Naive thymus-derived CD4-positive, alpha-beta T cell (primary cell): ENCODE data around the gene AP5Z1. TPM values are rescaled to one million over a fixed set of nuclear protein-coding genes. Genes with fewer than 3 reads are reported as not detected.

ENCODE experiments used
- ATAC-seq: fragments of 150-1000 bp; cut with Tn5 transposase; 2 replicates; pipeline ENCODE4 v1.10.0; 2021; ENCODE audit warnings: mild to moderate bottlenecking, moderate library complexity
- CTCF ChIA-PET: fragments of 350-600 bp; sonication (Branson Sonifier 250); formaldehyde crosslinking; loops from one replicate; lab custom pipeline; 2021; ENCODE audit warnings: antibody characterized with exemption; lab: Charles Lee
- POLR2A ChIA-PET: fragments of 350-600 bp; sonication (Branson Sonifier 250); formaldehyde crosslinking; loops from one replicate; lab custom pipeline; 2021; ENCODE audit warnings: antibody characterized with exemption, inconsistent platforms; lab: Charles Lee
- DNase-seq, 9 donors: peaks; one replicate each; pipeline versions ENCODE4 v3.0.0 to v3.0.0-alpha.2; 2020 to 2022; ENCODE audit warnings: mixed read lengths in 1 of 9
- H3K27ac ChIP-seq: one replicate; pipeline ENCODE4 v1.7.0; 2013; ENCODE audit warnings: mild to moderate bottlenecking, low read depth, low read length, moderate library complexity
- H3K27me3 ChIP-seq, 2 donors: one replicate each; pipeline ENCODE4 v1.7.0; 2013; ENCODE audit warnings: low read length in 2 of 2, mild to moderate bottlenecking in 2 of 2, moderate library complexity in 2 of 2; ENCODE audit not compliant: control insufficient read depth in 2 of 2, insufficient read depth in 2 of 2
- H3K36me3 ChIP-seq, 3 experiments: 1 replicate in 2 of 3; 2 replicates in 1 of 3; pipeline ENCODE4 v1.7.0; 2013; ENCODE audit warnings: low read length in 3 of 3, mild to moderate bottlenecking in 3 of 3, moderate library complexity in 1 of 3; ENCODE audit not compliant: insufficient read depth in 3 of 3, control insufficient read depth in 2 of 3
- H3K4me1 ChIP-seq, 2 donors: one replicate each; pipeline ENCODE4 v1.7.0; 2013; ENCODE audit warnings: low read length in 2 of 2, mild to moderate bottlenecking in 2 of 2, moderate library complexity in 1 of 2; ENCODE audit not compliant: control insufficient read depth in 2 of 2, insufficient read depth in 2 of 2
- H3K4me3 ChIP-seq: 2 replicates; pipeline ENCODE4 v1.7.0; 2013; ENCODE audit warnings: mild to moderate bottlenecking, low read length
- H3K9me3 ChIP-seq, 3 experiments: 1 replicate in 2 of 3; 2 replicates in 1 of 3; pipeline ENCODE4 v1.7.0; 2013; ENCODE audit warnings: low read length in 3 of 3; ENCODE audit not compliant: control insufficient read depth in 2 of 3
- H3K27ac Mint-ChIP-seq, 9 donors: one replicate each; pipeline ENCODE4 v1.8.0; 2020 to 2022; ENCODE audit warnings: mixed read lengths in 9 of 9, mild to moderate bottlenecking in 8 of 9, moderate library complexity in 5 of 9, inconsistent platforms in 2 of 9
- H3K27me3 Mint-ChIP-seq, 5 donors: one replicate each; pipeline ENCODE4 v1.8.0; 2021 to 2022; ENCODE audit warnings: mixed read lengths in 5 of 5, mild to moderate bottlenecking in 1 of 5
- H3K36me3 Mint-ChIP-seq, 5 donors: one replicate each; pipeline ENCODE4 v1.8.0; 2020 to 2022; ENCODE audit warnings: mixed read lengths in 5 of 5, mild to moderate bottlenecking in 3 of 5, inconsistent platforms in 1 of 5
- H3K4me1 Mint-ChIP-seq, 7 donors: one replicate each; pipeline ENCODE4 v1.8.0; 2020 to 2022; ENCODE audit warnings: mixed read lengths in 7 of 7, mild to moderate bottlenecking in 3 of 7, inconsistent platforms in 1 of 7
- H3K4me3 Mint-ChIP-seq, 10 donors: one replicate each; pipeline ENCODE4 v1.8.0; 2020 to 2022; ENCODE audit warnings: mild to moderate bottlenecking in 10 of 10, mixed read lengths in 10 of 10, moderate library complexity in 6 of 10, inconsistent platforms in 2 of 10
- H3K9me3 Mint-ChIP-seq, 11 donors: one replicate each; pipeline ENCODE4 v1.8.0; 2020 to 2022; ENCODE audit warnings: mixed read lengths in 11 of 11, mild to moderate bottlenecking in 4 of 11, inconsistent platforms in 1 of 11, moderate library complexity in 1 of 11
- intact Hi-C, 2 donors: fragments of 100-400 bp; cut with micrococcal nuclease; formaldehyde crosslinking; loops; one replicate each; pipeline ENCODE4 v1.15.1; 2023
- polyA plus RNA-seq, 2 donors: library from polyadenylated mRNA; unstranded; fragments of 300-500 nt; fragmentation: Illumina TruSeq; gene quantifications; one replicate each; pipeline ENCODE4 v1.2.3, GENCODE V29; 2021
- total RNA-seq, 6 experiments: library from RNA in 5 of 6; stranded (reverse) in 5 of 6; gene quantifications; 1 replicate in 5 of 6; 2 replicates in 1 of 6; pipeline ENCODE4 v1.2.3 and lab custom pipeline; 2021 to 2026

The AP5Z1 gene
- total and polyA plus RNA-seq, 7 experiments from 2014 or later, result 36.7 to 114 (median 87.5) TPM

DNA sequence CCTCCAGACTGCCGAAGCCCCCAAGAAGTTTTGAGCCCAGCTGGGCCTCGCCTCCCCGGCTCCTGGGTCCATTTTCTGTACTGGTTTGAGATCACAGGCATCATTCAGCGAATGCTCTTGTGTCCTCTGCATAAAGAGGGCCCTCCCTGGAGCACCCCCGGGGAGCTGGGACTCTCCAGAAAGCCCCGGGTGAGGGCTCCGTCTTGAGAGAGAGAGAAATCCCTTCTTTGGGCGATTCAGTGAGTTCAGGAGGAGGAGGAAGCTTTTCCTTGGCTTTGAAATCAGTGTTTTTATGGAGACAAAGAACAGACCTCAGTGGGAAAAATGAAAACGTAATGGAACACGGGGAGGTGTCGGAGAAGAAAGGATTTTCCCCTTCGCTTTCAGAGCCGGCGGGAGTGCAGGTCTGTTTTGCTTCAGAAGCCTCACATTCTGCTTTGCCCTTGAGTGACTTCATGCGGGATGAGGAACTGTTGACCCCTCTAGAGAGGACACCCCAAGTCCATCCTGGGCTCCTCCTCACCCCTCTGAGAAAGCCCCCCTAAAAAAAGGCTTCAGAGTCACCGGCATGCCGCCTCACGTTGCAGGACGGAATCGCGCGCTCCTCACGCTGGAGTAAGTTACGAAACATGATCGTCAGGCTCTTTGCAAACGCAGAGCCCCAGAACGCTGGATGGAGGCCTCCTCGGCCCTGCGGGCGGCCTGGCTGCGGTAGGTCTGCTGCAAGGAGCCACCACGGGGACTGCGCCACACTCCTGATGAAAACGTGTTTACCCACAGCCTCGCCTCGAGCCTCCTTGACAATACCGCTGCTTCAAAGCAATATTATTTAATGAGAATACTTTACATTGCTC is 8.5 kb upstream of the AP5Z1 start:
- Mint-ChIP-seq H3K27ac (peak overlapping the region in 1 of 9 donors; percentile 57), H3K4me1 (peaks cover 0 to 13% (median 9%) of the 10 kb centered on the region in 7 donors), H3K36me3 (peaks cover 0 to 15% (median 5%) of the 10 kb centered on the region in 5 donors), H3K4me3 (no peak overlapping the region), H3K27me3 (no peaks in the 10 kb centered on the region), H3K9me3 (no peaks in the 10 kb centered on the region)
- Histone ChIP-seq H3K4me1 (no peaks in the 10 kb centered on the region), H3K36me3 (peaks cover 0 to 46% (median 0%) of the 10 kb centered on the region in 3 experiments), H3K9me3 (no peaks in the 10 kb centered on the region), H3K4me3 (no peak overlapping the region), H3K27ac (no peak overlapping the region), H3K27me3 (no peaks in the 10 kb centered on the region)
- DNase-seq (no peak), ATAC-seq (no peak)
- POLR2A ChIA-PET, result interaction anchor here (2.9 kb wide), 1 partner anchor 8 kb away, joined by 10 read pairs; the partner anchor contains the start of gene AP5Z1
- intact Hi-C loops, result no loop called here
- CTCF ChIA-PET, result no interaction called here

DNA sequence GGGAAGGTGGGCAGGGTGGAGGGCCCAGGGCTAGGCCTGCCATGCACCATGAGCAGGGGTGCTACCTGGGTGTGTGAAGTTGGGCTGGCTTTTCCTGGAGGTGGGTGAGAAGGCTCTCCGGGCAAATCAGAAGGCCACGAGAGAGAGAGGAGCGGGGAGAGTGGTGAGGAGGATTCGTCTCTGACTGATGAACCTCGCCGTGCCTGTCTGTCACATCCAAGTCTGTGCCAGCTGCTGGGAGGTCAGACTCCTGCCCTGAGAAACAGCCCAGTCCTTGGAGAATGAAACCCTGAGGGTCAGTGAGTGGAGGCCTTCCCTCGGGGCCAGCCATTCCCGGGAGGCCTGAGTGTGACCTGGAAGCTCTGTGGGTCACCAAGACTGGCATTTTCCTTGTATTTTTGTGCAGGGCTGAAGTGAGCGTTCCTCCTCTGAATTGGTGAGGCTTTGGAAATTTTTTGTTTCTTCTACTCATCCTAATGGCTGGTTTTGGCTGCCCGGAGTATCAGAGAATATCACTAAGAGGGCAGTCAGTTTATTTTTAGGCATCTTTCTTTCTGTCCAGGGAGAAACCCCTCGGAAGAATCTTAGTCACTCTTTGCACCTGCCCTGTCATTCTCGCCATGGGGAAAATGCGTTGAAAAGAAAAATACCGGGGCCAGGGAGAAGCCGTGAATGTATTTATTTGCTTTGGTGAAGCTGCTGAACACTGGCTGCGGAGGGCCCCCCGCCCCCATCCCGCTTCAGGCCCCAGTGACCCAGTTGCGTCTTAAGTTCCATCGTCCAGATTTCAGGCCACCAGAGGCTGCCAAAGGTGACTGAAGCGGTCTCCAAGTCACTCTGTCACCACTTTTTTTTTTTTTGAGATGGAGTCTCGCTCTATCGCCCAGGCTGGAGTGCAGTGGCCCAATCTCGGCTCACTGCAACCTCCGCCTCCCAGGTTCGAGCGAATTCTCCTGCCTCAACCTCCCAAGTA is 6.5 kb upstream of the AP5Z1 start:
- peaks cover 0 to 4% (median 0%) of the 10 kb centered on the region in 5 donors for H3K36me3 Mint-ChIP-seq
- Histone ChIP-seq H3K4me3 (no peak overlapping the region), H3K27me3 (no peaks in the 10 kb centered on the region)

DNA sequence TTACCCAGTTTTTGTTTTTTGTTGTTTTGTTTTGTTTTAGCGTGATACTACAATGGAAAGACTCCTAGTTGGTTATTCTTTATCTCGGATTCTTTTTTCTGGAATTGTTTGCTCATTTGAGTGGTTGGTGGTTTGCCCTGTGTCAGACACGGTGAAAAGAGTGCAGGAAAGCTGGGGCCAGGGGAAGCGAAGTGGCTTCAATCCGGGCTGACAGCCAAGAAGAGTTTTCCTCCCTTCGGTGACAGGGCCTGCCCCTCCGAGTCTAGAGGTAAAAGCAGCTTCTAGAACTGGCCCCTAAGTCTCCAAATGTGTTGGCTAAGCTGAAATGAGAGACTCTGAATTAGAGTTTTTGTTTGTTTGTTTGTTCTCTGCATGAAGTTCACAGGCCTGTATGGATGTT is 5.7 kb upstream of the AP5Z1 start:
- no peaks in the 10 kb centered on the region for H3K27me3 ChIP-seq
- H3K4me3 ChIP-seq, result no peak overlapping the region
- Mint-ChIP-seq H3K4me1 (peaks cover 13 to 34% (median 17%) of the 10 kb centered on the region in 7 donors), H3K36me3 (peaks cover 0 to 4% (median 0%) of the 10 kb centered on the region in 5 donors), H3K9me3 (no peaks in the 10 kb centered on the region), H3K27ac (peak overlapping the region in 7 of 9 donors; percentile 6 to 84 (median 53)), H3K27me3 (no peaks in the 10 kb centered on the region), H3K4me3 (no peak overlapping the region)
- intact Hi-C loops, result no loop called here
- no peaks in the 10 kb centered on the region for H3K9me3 ChIP-seq
- POLR2A ChIA-PET, result interaction anchor here (1.2 kb wide), 1 partner anchor 22 kb away, joined by 3 read pairs; no protein-coding TSS in a partner anchor
- no peak for ATAC-seq
- H3K27ac ChIP-seq, result no peak overlapping the region
- CTCF ChIA-PET, result no interaction called here
- H3K36me3 ChIP-seq, result peaks cover 0 to 17% (median 0%) of the 10 kb centered on the region in 3 experiments
- no peak for DNase-seq
- peaks cover 8 to 9% of the 10 kb centered on the region in 2 donors for H3K4me1 ChIP-seq

More for the DNA sequence above, 6.5 kb upstream of the AP5Z1 start:
- Mint-ChIP-seq H3K27me3 (no peaks in the 10 kb centered on the region), H3K4me1 (peaks cover 4 to 25% (median 9%) of the 10 kb centered on the region in 7 donors), H3K4me3 (no peak overlapping the region), H3K27ac (peak overlapping the region in 6 of 9 donors; percentile 6 to 63 (median 38)), H3K9me3 (no peaks in the 10 kb centered on the region)
- no peaks in the 10 kb centered on the region for H3K9me3 ChIP-seq
- H3K27ac ChIP-seq, result no peak overlapping the region
- no peak for ATAC-seq
- intact Hi-C loops, result no loop called here
- no peaks in the 10 kb centered on the region for H3K4me1 ChIP-seq
- POLR2A ChIA-PET, result interaction anchor here (1.2 kb wide), 1 partner anchor 21 kb away, joined by 3 read pairs; no protein-coding TSS in a partner anchor
- peaks cover 0 to 26% (median 0%) of the 10 kb centered on the region in 3 experiments for H3K36me3 ChIP-seq
- no peak for DNase-seq
- CTCF ChIA-PET, result no interaction called here

DNA sequence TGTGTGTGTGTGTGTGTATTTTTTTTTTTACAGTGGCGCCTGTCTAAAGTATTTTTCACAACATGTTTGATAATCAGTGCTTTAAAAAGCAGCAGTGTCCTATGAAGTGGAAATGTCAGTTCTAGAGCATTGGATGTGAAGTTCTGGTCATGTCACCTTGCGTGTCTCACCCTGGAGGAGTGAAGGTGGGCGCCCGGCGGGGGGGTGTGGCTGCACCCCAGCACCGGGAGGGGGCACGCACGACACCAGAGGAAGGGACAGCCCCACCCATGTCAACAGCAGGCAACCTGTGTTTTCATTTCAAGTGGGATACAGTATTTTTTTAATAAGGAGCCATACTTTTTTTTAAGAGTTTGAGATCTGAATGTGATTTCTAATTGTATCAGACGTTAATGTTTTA is 4.5 kb upstream of the AP5Z1 start:
- H3K36me3 ChIP-seq, result peaks cover 0 to 16% (median 0%) of the 10 kb centered on the region in 3 experiments
- H3K4me3 Mint-ChIP-seq, result peak overlapping the region in 1 of 10 donors; percentile 43
- H3K4me3 ChIP-seq, result no peak overlapping the region
- CTCF ChIA-PET, result interaction anchor here (0.6 kb wide), 1 partner anchor 130 kb away, joined by 5 read pairs; no protein-coding TSS in a partner anchor
- peak overlapping the region in 3 of 9 donors; percentile 50 to 82 (median 71) for H3K27ac Mint-ChIP-seq
- H3K9me3 Mint-ChIP-seq, result no peaks in the 10 kb centered on the region
- H3K4me1 Mint-ChIP-seq, result peaks cover 13 to 44% (median 26%) of the 10 kb centered on the region in 7 donors
- H3K27me3 ChIP-seq, result no peaks in the 10 kb centered on the region
- H3K4me1 ChIP-seq, result peaks cover 9 to 11% of the 10 kb centered on the region in 2 donors
- H3K27ac ChIP-seq, result no peak overlapping the region
- H3K9me3 ChIP-seq, result no peaks in the 10 kb centered on the region
- POLR2A ChIA-PET, result no interaction called here
- intact Hi-C loops, result no loop called here
- peaks cover 0 to 4% (median 0%) of the 10 kb centered on the region in 5 donors for H3K36me3 Mint-ChIP-seq
- no peaks in the 10 kb centered on the region for H3K27me3 Mint-ChIP-seq
- DNase-seq (no peak), ATAC-seq (no peak)

DNA sequence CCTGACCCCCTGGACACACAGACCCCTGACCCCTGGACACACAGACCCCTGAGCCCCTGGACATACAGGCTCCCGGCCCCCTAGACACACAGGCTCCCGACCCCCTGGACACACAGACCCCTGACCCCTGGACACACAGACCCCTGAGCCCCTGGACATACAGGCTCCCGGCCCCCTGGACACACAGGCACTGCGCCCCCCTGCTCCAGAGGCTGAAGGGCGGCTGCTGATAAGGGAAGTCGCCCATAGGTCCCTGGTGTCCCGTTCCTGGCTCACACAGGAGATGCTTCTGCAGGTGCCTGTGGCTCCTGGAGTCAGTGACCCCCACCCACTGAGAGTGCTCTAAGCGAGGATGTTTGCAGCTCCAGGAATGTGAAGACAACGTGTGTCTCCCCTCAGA is 3.7 kb upstream of the AP5Z1 start:
- no peak for ATAC-seq
- peaks cover 16 to 17% of the 10 kb centered on the region in 2 donors for H3K4me1 ChIP-seq
- no peak overlapping the region for H3K4me3 ChIP-seq
- Mint-ChIP-seq H3K27me3 (no peaks in the 10 kb centered on the region), H3K36me3 (peaks cover 0 to 4% (median 0%) of the 10 kb centered on the region in 5 donors), H3K4me1 (peaks cover 19 to 51% (median 32%) of the 10 kb centered on the region in 7 donors), H3K4me3 (no peak overlapping the region), H3K27ac (peak overlapping the region in 2 of 9 donors; percentile 12 to 49), H3K9me3 (no peaks in the 10 kb centered on the region)
- H3K36me3 ChIP-seq, result peaks cover 0 to 14% (median 0%) of the 10 kb centered on the region in 3 experiments
- POLR2A ChIA-PET, result no interaction called here
- CTCF ChIA-PET, result no interaction called here
- no peak overlapping the region for H3K27ac ChIP-seq
- no peak for DNase-seq
- intact Hi-C loops, result no loop called here
- no peaks in the 10 kb centered on the region for H3K9me3 ChIP-seq
- no peaks in the 10 kb centered on the region for H3K27me3 ChIP-seq

DNA sequence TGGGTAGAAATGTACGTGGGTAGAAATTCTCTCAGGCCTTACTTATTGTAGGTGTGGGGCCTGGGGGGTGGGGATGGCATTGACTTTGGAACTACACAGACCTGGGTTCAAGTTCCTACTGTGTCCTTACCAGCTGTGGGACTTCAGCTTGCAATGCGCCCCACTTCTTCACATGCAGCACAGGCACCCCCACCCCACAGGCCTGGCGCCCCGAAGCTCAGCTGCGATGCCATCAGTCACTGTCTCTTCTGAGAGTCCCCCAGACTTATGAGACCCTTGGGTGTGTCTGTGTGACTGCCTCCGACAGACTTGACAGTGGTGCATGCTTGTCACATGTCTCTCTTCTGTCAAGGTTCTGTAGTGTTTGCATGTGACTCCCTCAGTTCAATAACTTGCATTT is 3.1 kb upstream of the AP5Z1 start:
- H3K4me1 ChIP-seq, result peaks cover 20% of the 10 kb centered on the region in 2 donors
- no peak for ATAC-seq
- no peak for DNase-seq
- Mint-ChIP-seq H3K4me3 (no peak overlapping the region), H3K27me3 (no peaks in the 10 kb centered on the region), H3K36me3 (peaks cover 0 to 7% (median 0%) of the 10 kb centered on the region in 5 donors), H3K27ac (peak overlapping the region in 4 of 9 donors; percentile 6 to 65 (median 38)), H3K9me3 (no peaks in the 10 kb centered on the region), H3K4me1 (peaks cover 23 to 57% (median 36%) of the 10 kb centered on the region in 7 donors)
- H3K27ac ChIP-seq, result no peak overlapping the region
- peaks cover 0 to 9% (median 0%) of the 10 kb centered on the region in 3 experiments for H3K36me3 ChIP-seq
- no peaks in the 10 kb centered on the region for H3K9me3 ChIP-seq
- no peaks in the 10 kb centered on the region for H3K27me3 ChIP-seq
- POLR2A ChIA-PET, result no interaction called here
- CTCF ChIA-PET, result no interaction called here
- no peak overlapping the region for H3K4me3 ChIP-seq
- intact Hi-C loops, result no loop called here
